HEK293 (cell line): Measurements from ENCODE around the gene WDTC1.
A peak's percentile ranks its signal among the peaks of the same experiment; 100 is the strongest.

Experiments used
- FEZF1 ChIP-seq: fragments of 450-650 bp; formaldehyde crosslinking; IDR thresholded peaks from 2 replicates; pipeline ENCODE4 v1.5.1; 2016; ENCODE audit warnings: missing biosample characterization, missing genetic modification characterization
- HOXC10 ChIP-seq: sonication (generic); formaldehyde crosslinking; IDR thresholded peaks from 2 replicates; pipeline ENCODE4 v1.8.1; 2023; ENCODE audit warnings: mild to moderate bottlenecking, missing genetic modification reagents
- KLF10 ChIP-seq: fragments of 450-650 bp; IDR thresholded peaks from 2 replicates; pipeline ENCODE4 v1.5.1; 2018; ENCODE audit warnings: missing biosample characterization, mild to moderate bottlenecking, missing genetic modification characterization
- KLF9 ChIP-seq: fragments of 450-650 bp; formaldehyde crosslinking; IDR thresholded peaks from 2 replicates; pipeline ENCODE4 v1.5.1; 2016; ENCODE audit warnings: missing biosample characterization, missing genetic modification characterization, low read depth
- MYNN ChIP-seq: fragments of 450-650 bp; formaldehyde crosslinking; IDR thresholded peaks from 2 replicates; pipeline ENCODE4 v1.5.1; 2016; ENCODE audit warnings: missing biosample characterization, missing genetic modification characterization, borderline replicate concordance
- MZF1 ChIP-seq: fragments of 450-650 bp; formaldehyde crosslinking; IDR thresholded peaks from 2 replicates; pipeline ENCODE4 v1.5.1; 2017; ENCODE audit warnings: missing biosample characterization, missing genetic modification characterization, borderline replicate concordance
- RBAK ChIP-seq: fragments of 450-650 bp; formaldehyde crosslinking; IDR thresholded peaks from 2 replicates; pipeline ENCODE4 v1.5.1; 2016; ENCODE audit warnings: missing biosample characterization, missing genetic modification characterization
- SP3 ChIP-seq: fragments of 450-650 bp; formaldehyde crosslinking; IDR thresholded peaks from 2 replicates; pipeline ENCODE4 v1.5.1; 2016; ENCODE audit warnings: missing biosample characterization, missing genetic modification characterization
- YY2 ChIP-seq: fragments of 450-650 bp; formaldehyde crosslinking; IDR thresholded peaks from 2 replicates; pipeline ENCODE4 v1.5.1; 2016; ENCODE audit warnings: missing biosample characterization, missing genetic modification characterization
- ZBTB20 ChIP-seq: fragments of 450-650 bp; formaldehyde crosslinking; IDR thresholded peaks from 2 replicates; pipeline ENCODE4 v1.5.1; 2016; ENCODE audit warnings: missing biosample characterization, missing genetic modification characterization
- ZEB2 ChIP-seq: fragments of 450-650 bp; formaldehyde crosslinking; IDR thresholded peaks from 2 replicates; pipeline ENCODE4 v1.5.1; 2016; ENCODE audit warnings: missing biosample characterization, missing genetic modification characterization
- ZIC2 ChIP-seq: fragments of 450-650 bp; formaldehyde crosslinking; IDR thresholded peaks from 2 replicates; pipeline ENCODE4 v1.5.1; 2016; ENCODE audit warnings: missing biosample characterization, missing genetic modification characterization
- ZNF121 ChIP-seq: fragments of 450-650 bp; formaldehyde crosslinking; IDR thresholded peaks from 2 replicates; pipeline ENCODE4 v1.5.1; 2016; ENCODE audit warnings: missing biosample characterization, missing genetic modification characterization
- ZNF155 ChIP-seq: fragments of 450-650 bp; formaldehyde crosslinking; IDR thresholded peaks from 2 replicates; pipeline ENCODE4 v1.5.1; 2016; ENCODE audit warnings: missing biosample characterization, missing genetic modification characterization
- ZNF16 ChIP-seq: fragments of 450-650 bp; formaldehyde crosslinking; IDR thresholded peaks from 2 replicates; pipeline ENCODE4 v1.5.1; 2016; ENCODE audit warnings: low read depth, missing biosample characterization, missing genetic modification characterization
- ZNF19 ChIP-seq: fragments of 450-650 bp; formaldehyde crosslinking; IDR thresholded peaks from 2 replicates; pipeline ENCODE4; 2016; ENCODE audit warnings: missing biosample characterization, missing genetic modification characterization, low read depth
- ZNF2 ChIP-seq: fragments of 450-650 bp; formaldehyde crosslinking; IDR thresholded peaks from 2 replicates; pipeline ENCODE4 v1.5.1; 2016; ENCODE audit warnings: missing biosample characterization, missing genetic modification characterization
- ZNF221 ChIP-seq: fragments of 450-650 bp; formaldehyde crosslinking; IDR thresholded peaks from 2 replicates; pipeline ENCODE4 v1.5.1; 2017; ENCODE audit warnings: missing biosample characterization, missing genetic modification characterization, borderline replicate concordance
- ZNF24 ChIP-seq: fragments of 450-650 bp; formaldehyde crosslinking; IDR thresholded peaks from 2 replicates; pipeline ENCODE4 v1.5.1; 2016; ENCODE audit warnings: missing biosample characterization, missing genetic modification characterization
- ZNF248 ChIP-seq: fragments of 450-650 bp; formaldehyde crosslinking; IDR thresholded peaks from 2 replicates; pipeline ENCODE4 v1.5.1; 2017; ENCODE audit warnings: missing biosample characterization, missing genetic modification characterization
- ZNF292 ChIP-seq: fragments of 450-650 bp; formaldehyde crosslinking; IDR thresholded peaks from 2 replicates; pipeline ENCODE4 v1.5.1; 2016; ENCODE audit warnings: low read depth, missing biosample characterization, missing genetic modification characterization, borderline replicate concordance
- ZNF416 ChIP-seq: fragments of 450-650 bp; formaldehyde crosslinking; IDR thresholded peaks from 2 replicates; pipeline ENCODE4 v1.5.1; 2016; ENCODE audit warnings: missing biosample characterization, missing genetic modification characterization
- ZNF521 ChIP-seq: fragments of 450-650 bp; formaldehyde crosslinking; IDR thresholded peaks from 2 replicates; pipeline ENCODE4 v1.5.1; 2017; ENCODE audit warnings: missing biosample characterization, mild to moderate bottlenecking, missing genetic modification characterization
- ZNF544 ChIP-seq: fragments of 450-650 bp; formaldehyde crosslinking; IDR thresholded peaks from 2 replicates; pipeline ENCODE4 v1.5.0; 2017; ENCODE audit warnings: missing biosample characterization, missing genetic modification characterization
- ZNF585B ChIP-seq: fragments of 450-650 bp; formaldehyde crosslinking; IDR thresholded peaks from 2 replicates; pipeline ENCODE4 v1.5.1; 2016; ENCODE audit warnings: missing biosample characterization, missing genetic modification characterization
- ZNF610 ChIP-seq: fragments of 450-650 bp; formaldehyde crosslinking; IDR thresholded peaks from 2 replicates; pipeline ENCODE4 v1.5.1; 2016; ENCODE audit warnings: missing biosample characterization, missing genetic modification characterization, borderline replicate concordance
- ZNF621 ChIP-seq: fragments of 450-650 bp; formaldehyde crosslinking; IDR thresholded peaks from 2 replicates; pipeline ENCODE4 v1.5.1; 2017; ENCODE audit warnings: missing biosample characterization, missing genetic modification characterization
- ZNF707 ChIP-seq: fragments of 450-650 bp; formaldehyde crosslinking; IDR thresholded peaks from 2 replicates; pipeline ENCODE4 v1.5.1; 2016; ENCODE audit warnings: missing biosample characterization, missing genetic modification characterization
- ZNF76 ChIP-seq: fragments of 450-650 bp; formaldehyde crosslinking; IDR thresholded peaks from 2 replicates; pipeline ENCODE4; 2016; ENCODE audit warnings: low read depth, missing biosample characterization, missing genetic modification characterization, borderline replicate concordance
- ZNF830 ChIP-seq: fragments of 450-650 bp; IDR thresholded peaks from 2 replicates; pipeline ENCODE4 v1.5.0; 2018; ENCODE audit warnings: missing biosample characterization, missing genetic modification characterization, low read depth, mild to moderate bottlenecking, moderate library complexity
- TF ChIP-seq, protein P1 (sequence below): fragments of 450-650 bp; formaldehyde crosslinking; IDR thresholded peaks from 2 replicates; pipeline ENCODE4 v1.5.1; 2016; ENCODE audit warnings: missing biosample characterization, missing genetic modification characterization
- TF ChIP-seq, protein P2 (sequence below): IDR thresholded peaks from 2 replicates; pipeline ENCODE4 v1.6.1; 2011; ENCODE audit warnings: mild to moderate bottlenecking, low read depth, low read length, borderline replicate concordance
- TF ChIP-seq, protein P3 (sequence below): fragments of 450-650 bp; formaldehyde crosslinking; IDR thresholded peaks from 2 replicates; pipeline ENCODE4 v1.5.1; 2016; ENCODE audit warnings: missing biosample characterization, missing genetic modification characterization
- TF ChIP-seq, protein P4 (sequence below): fragments of 450-650 bp; formaldehyde crosslinking; IDR thresholded peaks from 2 replicates; pipeline ENCODE4 v1.5.1; 2016; ENCODE audit warnings: missing biosample characterization, missing genetic modification characterization
- TF ChIP-seq, protein P5 (sequence below): fragments of 450-650 bp; formaldehyde crosslinking; IDR thresholded peaks from 2 replicates; pipeline ENCODE4 v1.5.1; 2016; ENCODE audit warnings: missing biosample characterization, missing genetic modification characterization

Gene WDTC1

DNA sequence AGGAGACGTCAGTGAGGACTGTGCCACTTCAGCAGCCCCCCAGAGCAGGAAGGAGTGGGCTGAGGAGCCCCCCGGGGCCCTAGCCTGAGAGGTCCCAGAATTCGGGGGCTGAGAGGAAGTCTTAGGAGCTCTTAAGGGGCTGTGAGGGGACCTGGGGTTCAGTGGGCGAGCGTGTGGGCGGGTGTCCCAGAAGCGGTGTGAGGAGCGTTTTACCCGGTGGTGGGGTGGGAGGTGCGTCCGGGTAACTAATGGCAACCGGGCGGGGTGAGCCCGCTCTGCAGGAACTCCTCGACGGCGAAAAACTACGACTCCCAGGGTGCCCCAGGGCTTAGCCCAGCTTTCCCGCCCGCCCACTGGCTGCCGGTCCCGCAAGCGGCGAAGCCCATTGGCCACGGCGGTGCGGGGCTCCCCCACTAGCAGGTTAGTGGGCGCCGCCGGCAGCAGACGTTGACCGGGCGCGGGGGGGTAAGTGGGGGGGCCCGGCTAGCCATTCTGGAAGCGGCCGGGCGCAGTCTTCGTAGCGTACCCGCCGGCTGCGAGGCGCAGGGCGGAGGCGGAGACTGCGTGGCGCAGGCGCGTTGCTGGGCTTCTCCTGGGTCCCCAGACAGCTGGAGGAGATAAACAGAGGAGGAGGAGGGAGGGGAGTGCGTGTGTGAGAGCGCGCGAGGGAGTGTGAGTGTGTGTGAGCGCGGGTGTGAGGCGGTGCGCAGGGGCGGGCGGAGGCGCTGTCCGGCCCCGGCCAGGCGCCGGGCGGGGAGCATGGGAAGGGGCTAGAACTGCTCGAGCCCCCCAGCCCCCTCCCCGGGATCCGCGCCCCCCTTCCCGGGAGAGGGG, at the start of gene WDTC1 (continued):
- TF ChIP-seq ZNF248 (tag by site-specific recombination), result no peak
- TF ChIP-seq KLF10 (tag by site-specific recombination), result peak; percentile 90
- TF ChIP-seq ZNF292 (tag by site-specific recombination), result no peak
- TF ChIP-seq ZEB2 (tag by site-specific recombination), result peak; percentile 97
- TF ChIP-seq KLF9, result peak; percentile 50; the same call in 1 of the 2 replicates
- TF ChIP-seq ZNF2 (tag by site-specific recombination), result no peak
- TF ChIP-seq, protein P1, sequence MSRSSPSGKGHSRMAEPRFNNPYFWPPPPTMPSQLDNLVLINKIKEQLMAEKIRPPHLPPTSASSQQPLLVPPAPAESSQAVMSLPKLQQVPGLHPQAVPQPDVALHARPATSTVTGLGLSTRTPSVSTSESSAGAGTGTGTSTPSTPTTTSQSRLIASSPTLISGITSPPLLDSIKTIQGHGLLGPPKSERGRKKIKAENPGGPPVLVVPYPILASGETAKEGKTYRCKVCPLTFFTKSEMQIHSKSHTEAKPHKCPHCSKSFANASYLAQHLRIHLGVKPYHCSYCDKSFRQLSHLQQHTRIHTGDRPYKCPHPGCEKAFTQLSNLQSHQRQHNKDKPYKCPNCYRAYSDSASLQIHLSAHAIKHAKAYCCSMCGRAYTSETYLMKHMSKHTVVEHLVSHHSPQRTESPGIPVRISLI (tag by site-specific recombination), result no peak
- no peak for TF ChIP-seq MZF1 (tag by site-specific recombination)
- no peak for TF ChIP-seq HOXC10 (CRISPR knock-in tag)
- peak; percentile 86 for TF ChIP-seq ZBTB20 (tag by site-specific recombination)
- TF ChIP-seq YY2 (tag by site-specific recombination), result 0 out of 2 replicates have a peak, but pooled peaks have one; percentile 24
- TF ChIP-seq ZNF76 (tag by site-specific recombination), result peak; percentile 98
- TF ChIP-seq ZIC2 (tag by site-specific recombination), result peak; percentile 32; the same call in 1 of the 2 replicates
- TF ChIP-seq ZNF24 (tag by site-specific recombination), result 0 out of 2 replicates have a peak, but pooled peaks have one; percentile 23
- no peak for TF ChIP-seq FEZF1
- no peak for TF ChIP-seq ZNF155 (tag by site-specific recombination)
- TF ChIP-seq, protein P2, sequence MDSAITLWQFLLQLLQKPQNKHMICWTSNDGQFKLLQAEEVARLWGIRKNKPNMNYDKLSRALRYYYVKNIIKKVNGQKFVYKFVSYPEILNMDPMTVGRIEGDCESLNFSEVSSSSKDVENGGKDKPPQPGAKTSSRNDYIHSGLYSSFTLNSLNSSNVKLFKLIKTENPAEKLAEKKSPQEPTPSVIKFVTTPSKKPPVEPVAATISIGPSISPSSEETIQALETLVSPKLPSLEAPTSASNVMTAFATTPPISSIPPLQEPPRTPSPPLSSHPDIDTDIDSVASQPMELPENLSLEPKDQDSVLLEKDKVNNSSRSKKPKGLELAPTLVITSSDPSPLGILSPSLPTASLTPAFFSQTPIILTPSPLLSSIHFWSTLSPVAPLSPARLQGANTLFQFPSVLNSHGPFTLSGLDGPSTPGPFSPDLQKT, result no peak
- no peak for TF ChIP-seq ZNF544 (tag by site-specific recombination)
- TF ChIP-seq, protein P3, sequence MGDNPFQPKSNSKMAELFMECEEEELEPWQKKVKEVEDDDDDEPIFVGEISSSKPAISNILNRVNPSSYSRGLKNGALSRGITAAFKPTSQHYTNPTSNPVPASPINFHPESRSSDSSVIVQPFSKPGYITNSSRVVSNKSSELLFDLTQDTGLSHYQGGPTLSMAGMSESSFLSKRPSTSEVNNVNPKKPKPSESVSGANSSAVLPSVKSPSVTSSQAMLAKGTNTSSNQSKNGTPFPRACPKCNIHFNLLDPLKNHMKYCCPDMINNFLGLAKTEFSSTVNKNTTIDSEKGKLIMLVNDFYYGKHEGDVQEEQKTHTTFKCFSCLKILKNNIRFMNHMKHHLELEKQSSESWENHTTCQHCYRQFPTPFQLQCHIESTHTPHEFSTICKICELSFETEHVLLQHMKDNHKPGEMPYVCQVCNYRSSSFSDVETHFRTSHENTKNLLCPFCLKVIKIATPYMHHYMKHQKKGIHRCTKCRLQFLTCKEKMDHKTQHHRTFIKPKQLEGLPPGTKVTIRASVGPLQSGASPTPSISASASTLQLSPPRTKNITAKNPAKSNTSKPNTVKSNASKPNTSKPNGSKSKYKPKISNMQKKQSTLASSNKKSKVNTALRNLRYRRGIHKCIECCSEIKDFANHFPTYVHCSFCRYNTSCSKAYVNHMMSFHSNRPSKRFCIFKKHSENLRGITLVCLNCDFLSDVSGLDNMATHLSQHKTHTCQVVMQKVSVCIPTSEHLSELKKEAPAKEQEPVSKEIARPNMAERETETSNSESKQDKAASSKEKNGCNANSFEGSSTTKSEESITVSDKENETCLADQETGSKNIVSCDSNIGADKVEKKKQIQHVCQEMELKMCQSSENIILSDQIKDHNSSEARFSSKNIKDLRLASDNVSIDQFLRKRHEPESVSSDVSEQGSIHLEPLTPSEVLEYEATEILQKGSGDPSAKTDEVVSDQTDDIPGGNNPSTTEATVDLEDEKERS (tag by site-specific recombination), result no peak
- TF ChIP-seq MYNN (tag by site-specific recombination), result 0 out of 2 replicates have a peak, but pooled peaks have one; percentile 10
- TF ChIP-seq ZNF19, result peak; percentile 93; the same call in 1 of the 2 replicates
- no peak for TF ChIP-seq ZNF416 (tag by site-specific recombination)
- TF ChIP-seq, protein P4, sequence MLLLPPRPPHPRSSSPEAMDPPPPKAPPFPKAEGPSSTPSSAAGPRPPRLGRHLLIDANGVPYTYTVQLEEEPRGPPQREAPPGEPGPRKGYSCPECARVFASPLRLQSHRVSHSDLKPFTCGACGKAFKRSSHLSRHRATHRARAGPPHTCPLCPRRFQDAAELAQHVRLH (tag by site-specific recombination), result no peak
- TF ChIP-seq SP3, result peak; percentile 94
- TF ChIP-seq ZNF16, result no peak
- TF ChIP-seq ZNF585B (tag by site-specific recombination), result no peak
- TF ChIP-seq ZNF221 (tag by site-specific recombination), result no peak
- TF ChIP-seq, protein P5, sequence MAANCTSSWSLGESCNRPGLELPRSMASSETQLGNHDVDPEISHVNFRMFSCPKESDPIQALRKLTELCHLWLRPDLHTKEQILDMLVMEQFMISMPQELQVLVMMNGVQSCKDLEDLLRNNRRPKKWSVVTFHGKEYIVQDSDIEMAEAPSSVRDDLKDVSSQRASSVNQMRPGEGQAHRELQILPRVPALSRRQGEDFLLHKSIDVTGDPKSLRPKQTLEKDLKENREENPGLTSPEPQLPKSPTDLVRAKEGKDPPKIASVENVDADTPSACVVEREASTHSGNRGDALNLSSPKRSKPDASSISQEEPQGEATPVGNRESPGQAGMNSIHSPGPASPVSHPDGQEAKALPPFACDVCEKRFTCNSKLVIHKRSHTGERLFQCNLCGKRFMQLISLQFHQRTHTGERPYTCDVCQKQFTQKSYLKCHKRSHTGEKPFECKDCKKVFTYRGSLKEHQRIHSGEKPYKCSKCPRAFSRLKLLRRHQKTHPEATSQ, result no peak
- TF ChIP-seq ZNF707 (tag by site-specific recombination), result no peak
- TF ChIP-seq RBAK (tag by site-specific recombination), result no peak
- TF ChIP-seq ZNF521, result no peak
- no peak for TF ChIP-seq ZNF121
- TF ChIP-seq ZNF621, result no peak
- no peak for TF ChIP-seq ZNF830 (tag by site-specific recombination)
- peak; percentile 39; the same call in 1 of the 2 replicates for TF ChIP-seq ZNF610 (tag by site-specific recombination)
